Hepatocyte (in vitro differentiated cells): Measurements from ENCODE around the gene MTHFD1L. TPM values are rescaled to one million over a fixed set of nuclear protein-coding genes. Genes with fewer than 3 reads are reported as not detected.

Experiments
- DNase-seq: peaks from one replicate; pipeline ENCODE4 v3.0.0-alpha.2; 2016; ENCODE audit warnings: low spot score
- H2AFZ ChIP-seq: fragments of 200-600 bp; sonication (generic); 2 replicates; pipeline ENCODE4 v1.6.0; 2016; ENCODE audit warnings: antibody characterized with exemption, mild to moderate bottlenecking
- H3K27ac ChIP-seq: fragments of 200-600 bp; sonication (generic); 2 replicates; pipeline ENCODE4 v1.5.1; 2016; ENCODE audit warnings: mild to moderate bottlenecking
- H3K27me3 ChIP-seq: fragments of 200-600 bp; sonication (generic); 2 replicates; pipeline ENCODE4 v1.6.1; 2016
- H3K36me3 ChIP-seq: fragments of 200-600 bp; sonication (generic); replicated peaks from 2 replicates; pipeline ENCODE4 v1.5.1; 2016; ENCODE audit warnings: low read depth; ENCODE audit not compliant: insufficient read depth
- H3K4me1 ChIP-seq: fragments of 200-600 bp; sonication (generic); 2 replicates; pipeline ENCODE4 v1.5.1; 2016; ENCODE audit warnings: mild to moderate bottlenecking, moderate library complexity; ENCODE audit not compliant: insufficient read depth
- H3K4me2 ChIP-seq: fragments of 200-600 bp; sonication (generic); 2 replicates; pipeline ENCODE4 v1.6.0; 2016
- H3K4me3 ChIP-seq: fragments of 200-600 bp; sonication (generic); 2 replicates; pipeline ENCODE4 v1.5.1; 2016; ENCODE audit warnings: mild to moderate bottlenecking
- H3K79me2 ChIP-seq: fragments of 200-600 bp; sonication (generic); 2 replicates; pipeline ENCODE4 v1.6.0; 2017; ENCODE audit warnings: mild to moderate bottlenecking
- H3K9me2 ChIP-seq: fragments of 200-600 bp; sonication (generic); replicated peaks from 2 replicates; pipeline ENCODE4 v1.6.0; 2017; ENCODE audit warnings: mild to moderate bottlenecking; ENCODE audit not compliant: insufficient read depth
- H3K9me3 ChIP-seq: fragments of 200-600 bp; sonication (generic); 2 replicates; pipeline ENCODE4 v1.5.1; 2016; ENCODE audit warnings: low read depth, mild to moderate bottlenecking
- H4K20me1 ChIP-seq: fragments of 200-600 bp; sonication (generic); 2 replicates; pipeline ENCODE4 v1.6.0; 2016; ENCODE audit warnings: mild to moderate bottlenecking; ENCODE audit not compliant: insufficient read depth, poor library complexity, severe bottlenecking
- CTCF ChIP-seq: fragments of 200-600 bp; sonication (generic); IDR thresholded peaks from 2 replicates; pipeline ENCODE4 v1.5.1; 2016; ENCODE audit warnings: antibody characterized with exemption, mild to moderate bottlenecking; ENCODE audit not compliant: poor library complexity
- EZH2 ChIP-seq: fragments of 200-600 bp; sonication (generic); IDR thresholded peaks from 2 replicates; pipeline ENCODE4 v1.6.1; 2016; ENCODE audit warnings: antibody characterized with exemption, mild to moderate bottlenecking, borderline replicate concordance
- EZH2phosphoT487 ChIP-seq: fragments of 200-600 bp; sonication (generic); IDR thresholded peaks from one replicate; pipeline ENCODE4 v1.6.1; 2018; ENCODE audit warnings: antibody characterized with exemption, mild to moderate bottlenecking, low read depth, moderate library complexity; ENCODE audit not compliant: unreplicated experiment, severe bottlenecking
- WGBS: methylation state at CpG from one replicate; pipeline ENCODE4 v1.1.6; 2016; ENCODE audit warnings: low lambda C conversion rate; ENCODE audit errors: missing lambda C conversion rate; 5-methylcytosine and 5-hydroxymethylcytosine counted together
- polyA plus RNA-seq: library from polyadenylated mRNA; unstranded; fragments of >200 nt; fragmentation: Nextera tagmentation; extraction: Ambion mirVana; gene quantifications from 2 replicates; pipeline ENCODE4 v1.2.1, GENCODE V29; 2016
- total RNA-seq: library from RNA; depleted of rRNA; stranded (reverse); fragments of >200 nt; gene quantifications from 2 replicates; pipeline ENCODE4 v1.2.3, GENCODE V29; 2014

MTHFD1L gene
- total and polyA plus RNA-seq, 2 experiments from 2014 or later: 28.4 to 30.8 TPM

DNA sequence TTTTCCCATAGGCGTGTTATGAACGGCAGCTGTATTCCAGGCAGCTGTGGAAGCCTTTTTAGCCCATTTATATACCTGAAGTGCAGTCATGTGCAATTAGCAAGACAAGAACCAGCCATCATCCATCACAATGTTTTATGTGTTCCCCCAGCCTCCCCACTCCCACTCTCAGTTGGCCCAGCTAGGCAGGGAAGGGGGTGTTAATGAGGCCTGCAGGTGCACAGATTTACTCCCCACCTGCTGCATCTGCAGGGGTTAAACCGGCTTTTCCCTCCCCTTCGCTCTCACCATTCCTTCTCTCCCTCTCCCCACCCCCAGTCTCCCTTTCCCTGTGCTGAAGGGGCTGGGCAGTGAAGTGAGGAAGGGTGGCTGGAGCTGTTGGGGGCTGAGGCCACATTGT is 224.5 kb downstream of the MTHFD1L start:
- TF ChIP-seq EZH2: no peak
- no peak for TF ChIP-seq EZH2phosphoT487
- no peaks in the 10 kb centered on the region for H3K9me3 ChIP-seq
- no peak overlapping the region for H3K4me2 ChIP-seq
- no peaks in the 10 kb centered on the region for H3K36me3 ChIP-seq
- no peaks in the 10 kb centered on the region for H4K20me1 ChIP-seq
- WGBS: 74% methylated on average over 2 of the region's 4 CpGs
- no peaks in the 10 kb centered on the region for H3K79me2 ChIP-seq
- H3K27me3 ChIP-seq: no peaks in the 10 kb centered on the region
- no peak for DNase-seq
- H2AFZ ChIP-seq: no peak overlapping the region
- no peak overlapping the region for H3K27ac ChIP-seq
- no peaks in the 10 kb centered on the region for H3K9me2 ChIP-seq
- H3K4me3 ChIP-seq: no peak overlapping the region
- H3K4me1 ChIP-seq: peaks cover 6% of the 10 kb centered on the region

DNA sequence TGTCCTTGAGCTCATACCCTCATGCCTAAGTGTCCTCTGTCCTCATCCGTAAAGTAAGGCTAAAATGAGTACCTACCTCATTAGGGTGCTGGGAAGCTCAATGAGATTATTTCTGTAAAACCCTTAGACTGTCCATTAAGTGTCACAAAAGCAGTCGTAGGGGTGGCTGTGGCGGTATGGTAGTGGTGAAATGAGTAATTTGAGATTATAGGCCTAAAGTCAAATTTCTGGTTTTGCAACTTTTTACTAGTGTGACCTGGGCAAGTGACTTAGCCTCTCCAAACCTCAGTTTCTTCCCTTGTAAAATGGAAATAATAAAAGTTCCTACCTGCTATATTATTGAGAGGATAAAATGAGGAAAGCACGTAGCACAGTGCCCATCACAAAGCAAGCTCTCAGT is 226.1 kb downstream of the MTHFD1L start:
- no peaks in the 10 kb centered on the region for H4K20me1 ChIP-seq
- H3K4me3 ChIP-seq: no peak overlapping the region
- TF ChIP-seq EZH2phosphoT487 (no peak), EZH2 (no peak), CTCF (no peak)
- DNase-seq: no peak
- H3K36me3 ChIP-seq: no peaks in the 10 kb centered on the region
- no peak overlapping the region for H3K27ac ChIP-seq
- H3K27me3 ChIP-seq: no peaks in the 10 kb centered on the region
- 89% methylated on average over 4 of the region's 4 CpGs for WGBS
- H3K79me2 ChIP-seq: no peaks in the 10 kb centered on the region
- no peak overlapping the region for H3K4me2 ChIP-seq
- H3K9me2 ChIP-seq: no peaks in the 10 kb centered on the region
- H3K9me3 ChIP-seq: no peaks in the 10 kb centered on the region
- H3K4me1 ChIP-seq: peaks cover 6% of the 10 kb centered on the region
- H2AFZ ChIP-seq: no peak overlapping the region

GRCh38 chr6:151092591-151092990 is 227.1 kb downstream of the MTHFD1L start:
- H3K9me3 ChIP-seq: no peaks in the 10 kb centered on the region
- H3K27ac ChIP-seq: no peak overlapping the region
- H3K4me2 ChIP-seq: no peak overlapping the region
- no peaks in the 10 kb centered on the region for H3K9me2 ChIP-seq
- H3K4me3 ChIP-seq: no peak overlapping the region
- DNase-seq: no peak
- H3K36me3 ChIP-seq: no peaks in the 10 kb centered on the region
- TF ChIP-seq EZH2 (no peak), CTCF (no peak), EZH2phosphoT487 (no peak)
- H3K79me2 ChIP-seq: no peaks in the 10 kb centered on the region
- H2AFZ ChIP-seq: no peak overlapping the region
- no peaks in the 10 kb centered on the region for H4K20me1 ChIP-seq
- peaks cover 6% of the 10 kb centered on the region for H3K4me1 ChIP-seq
- no peaks in the 10 kb centered on the region for H3K27me3 ChIP-seq
- WGBS: 83% methylated on average over 5 of the region's 5 CpGs

DNA sequence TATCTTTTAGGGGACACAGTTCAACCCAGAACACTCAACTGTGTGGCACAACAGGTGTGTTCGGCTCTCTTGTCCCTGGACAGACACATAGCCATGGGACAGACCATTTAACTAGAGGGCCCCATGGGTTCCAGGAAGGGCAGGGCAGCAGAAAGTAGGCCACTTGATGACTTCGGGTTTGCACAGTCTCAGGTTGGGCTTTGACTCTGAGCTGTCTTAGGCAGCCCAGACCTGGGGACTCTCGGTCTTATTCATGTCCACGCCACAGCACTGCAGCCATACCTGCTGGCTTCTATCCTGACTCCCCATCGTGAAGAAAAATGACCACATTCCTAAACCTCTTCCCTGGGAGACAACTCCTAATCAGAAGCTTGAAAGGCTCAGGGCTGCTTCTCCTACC is 228.2 kb downstream of the MTHFD1L start:
- DNase-seq: no peak
- TF ChIP-seq EZH2phosphoT487 (no peak), CTCF (no peak), EZH2 (no peak)
- no peaks in the 10 kb centered on the region for H3K9me3 ChIP-seq
- H3K4me3 ChIP-seq: no peak overlapping the region
- no peaks in the 10 kb centered on the region for H4K20me1 ChIP-seq
- H3K9me2 ChIP-seq: no peaks in the 10 kb centered on the region
- no peak overlapping the region for H3K4me2 ChIP-seq
- WGBS: 91% methylated on average over 5 of the region's 5 CpGs
- H3K27me3 ChIP-seq: no peaks in the 10 kb centered on the region
- no peaks in the 10 kb centered on the region for H3K4me1 ChIP-seq
- no peak overlapping the region for H3K27ac ChIP-seq
- H3K79me2 ChIP-seq: no peaks in the 10 kb centered on the region
- H2AFZ ChIP-seq: no peak overlapping the region
- no peaks in the 10 kb centered on the region for H3K36me3 ChIP-seq
